HuH-7 (cell line): ENCODE results near the gene GABPA.
"Not testable (repeated sequence)": the region's sequence is repeated elsewhere in the genome, so short reads cannot be mapped to it uniquely, and the experiment has no call there.

Source experiments
- DNase-seq: peaks from one replicate; pipeline ENCODE4 v3.0.0; 2011; ENCODE audit warnings: low spot score

GABPA gene

DNA sequence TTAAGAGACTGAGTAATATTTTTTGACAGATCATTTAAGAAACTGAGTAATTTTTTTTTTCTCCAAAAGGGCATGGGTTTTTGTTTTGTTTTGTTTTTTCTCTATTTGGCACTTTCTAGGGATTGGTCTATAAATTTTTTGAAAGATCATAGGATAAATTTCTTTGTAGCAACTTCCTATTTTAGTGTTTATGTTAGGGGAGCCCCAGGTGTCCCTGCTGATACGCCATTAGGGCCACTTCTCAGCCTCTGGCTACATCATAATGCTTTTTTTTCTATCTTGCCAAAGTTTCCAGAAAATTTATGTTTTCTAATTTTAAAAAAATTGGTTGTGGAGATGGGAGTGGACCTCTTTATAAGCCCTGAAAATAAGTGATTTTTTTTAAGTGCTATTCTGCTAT lies 2.6 kb downstream of the GABPA start:
- no peak for DNase-seq

DNA sequence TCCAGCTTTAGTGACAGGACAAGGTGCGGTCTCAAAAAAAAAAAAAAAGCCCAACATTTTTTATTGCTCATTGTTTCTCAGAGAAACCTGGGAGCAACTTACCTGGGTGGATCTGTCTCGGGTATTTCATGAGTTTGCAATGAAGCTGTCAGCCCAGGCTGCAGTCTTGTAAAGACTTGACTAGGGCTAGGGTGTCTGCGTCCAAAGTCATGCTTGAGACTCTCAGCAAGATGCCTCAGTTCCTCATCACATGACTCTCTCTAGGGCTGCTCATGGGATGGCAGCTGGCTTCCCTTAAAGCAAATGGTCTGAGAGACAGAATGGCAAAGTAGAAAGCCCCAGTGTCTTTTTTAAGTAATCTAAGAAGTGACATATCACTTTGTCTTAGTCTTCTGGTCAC lies 8.1 kb downstream of the GABPA start:
- no peak for DNase-seq

DNA sequence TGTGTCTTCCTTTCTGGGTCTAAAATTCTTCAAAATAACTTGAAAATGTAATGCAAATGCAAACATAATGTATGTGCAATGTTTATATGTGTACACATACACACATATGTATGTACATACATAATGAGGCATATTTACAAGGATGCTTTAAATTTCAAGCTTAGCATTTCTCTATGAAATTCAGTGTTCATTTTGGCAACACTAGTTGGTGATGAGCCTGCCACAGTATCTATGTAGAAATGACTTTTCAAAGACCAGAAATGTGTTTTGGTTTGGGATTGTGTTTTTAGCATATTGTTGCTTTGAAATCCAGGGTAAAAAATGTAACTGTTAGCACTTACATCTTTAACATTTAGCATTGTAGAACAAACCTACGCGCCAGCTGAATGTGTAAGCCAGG lies 10.1 kb downstream of the GABPA start:
- no peak for DNase-seq

DNA sequence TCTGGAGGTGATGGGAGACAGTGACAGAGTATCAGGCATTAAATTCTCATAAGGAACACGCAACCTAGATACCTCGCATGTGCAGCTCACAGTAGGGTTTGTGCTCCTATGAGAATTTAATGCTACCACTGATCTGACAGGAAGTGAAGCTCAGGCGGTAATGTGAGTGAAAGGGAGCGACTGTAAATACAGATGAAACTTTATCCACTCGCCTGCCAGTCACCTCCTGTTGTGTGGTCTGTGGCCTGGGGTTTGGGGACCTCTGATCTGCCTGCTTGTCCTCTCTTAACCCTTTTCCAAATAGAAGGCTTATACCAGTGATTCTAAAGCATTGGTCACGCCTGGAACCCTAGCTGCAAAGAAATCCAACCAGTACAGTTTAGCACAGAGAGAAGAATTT lies 15.3 kb downstream of the GABPA start:
- DNase-seq = no peak

DNA sequence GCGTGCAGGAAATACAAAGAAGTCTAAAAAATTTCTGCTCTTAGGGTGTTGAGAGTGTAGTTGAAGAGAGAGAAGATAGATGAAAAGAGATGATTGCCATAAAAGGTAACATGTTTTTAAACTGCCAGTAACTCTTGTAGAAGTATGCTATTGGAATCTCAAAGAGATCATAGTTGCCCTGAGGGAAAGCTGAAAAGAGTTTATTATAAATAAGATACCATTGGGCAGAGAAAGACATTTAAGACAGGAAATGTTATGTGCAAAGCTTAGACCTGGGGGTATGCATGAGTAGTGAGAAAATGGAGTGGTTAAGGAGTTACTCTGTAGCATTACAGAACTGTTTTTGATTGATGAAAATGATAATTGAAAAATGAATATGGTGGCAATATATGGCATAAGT lies 17.6 kb downstream of the GABPA start:
- no peak for DNase-seq

DNA sequence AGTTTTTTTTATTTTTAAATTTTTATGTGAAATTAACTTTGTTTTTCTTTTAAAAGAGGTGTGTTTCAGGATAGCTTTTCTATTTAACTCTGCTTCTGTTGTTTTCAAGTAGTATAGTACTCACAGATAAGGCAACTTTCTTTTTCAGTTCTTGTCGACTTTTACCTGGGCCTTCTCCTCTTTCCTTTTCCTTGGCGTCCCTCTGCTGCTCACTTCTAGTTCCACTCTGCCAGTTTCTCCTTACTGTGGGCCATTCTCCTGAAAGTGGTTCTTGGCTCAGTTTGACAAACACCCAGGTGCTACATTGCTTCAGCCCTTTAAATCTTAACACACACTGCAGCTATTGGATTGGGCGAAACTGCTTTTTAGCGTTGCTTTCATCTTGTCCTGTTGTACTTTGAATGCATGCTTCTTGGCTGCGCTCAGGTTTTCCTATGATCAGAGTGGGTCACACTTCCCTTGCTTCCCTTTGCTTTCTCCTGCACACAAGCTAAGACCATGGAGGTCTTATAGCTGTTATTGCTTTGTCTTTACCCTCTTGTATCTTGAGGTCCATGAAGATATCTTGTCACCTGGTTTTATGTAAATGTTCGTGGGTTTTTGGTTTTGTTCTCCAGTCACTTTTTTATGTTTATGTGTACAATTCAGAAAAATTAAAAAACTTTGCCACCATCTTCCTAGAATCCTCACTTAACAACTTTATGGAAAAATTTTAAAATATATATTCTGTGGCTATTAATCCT lies 21.6 kb downstream of the GABPA start:
- DNase-seq = no peak

DNA sequence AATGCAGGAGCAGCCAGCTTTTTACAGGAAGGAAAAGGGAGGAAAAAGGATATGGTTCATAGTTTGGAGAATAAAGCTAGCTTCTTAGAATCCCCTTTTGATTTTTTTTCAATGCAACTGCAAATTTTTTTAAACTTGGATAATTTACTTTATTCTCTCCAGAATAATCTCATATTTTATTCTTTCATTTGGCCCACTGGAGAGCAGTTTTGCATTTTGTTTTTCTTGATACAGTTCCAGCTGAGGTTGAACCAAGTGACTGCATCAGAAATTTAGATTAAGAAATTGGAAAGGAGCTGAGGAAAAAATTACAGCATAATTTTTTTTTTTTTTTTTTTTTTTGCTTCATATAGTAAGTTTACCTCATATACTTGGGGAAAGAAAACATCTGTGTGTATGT lies 22.8 kb downstream of the GABPA start:
- DNase-seq = no peak

DNA sequence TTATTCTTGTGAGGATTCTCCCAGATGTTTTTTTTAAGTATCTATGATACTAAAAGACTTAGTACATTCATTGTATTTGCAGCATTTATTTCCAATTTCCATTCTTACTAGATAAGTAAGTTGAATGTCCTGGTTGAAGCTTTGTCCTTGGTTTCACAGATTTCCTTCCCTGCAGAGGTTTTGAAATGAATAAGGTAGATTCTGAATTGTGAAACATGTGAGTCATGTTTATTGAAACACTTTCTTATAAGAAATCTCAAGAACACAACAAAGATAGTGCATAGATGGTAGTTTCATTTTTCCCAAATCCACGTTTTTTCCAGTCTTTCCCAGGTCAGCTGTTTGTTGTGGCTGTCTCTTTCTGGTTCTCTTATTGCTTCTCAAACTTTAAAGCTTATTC lies 24.8 kb downstream of the GABPA start:
- no peak for DNase-seq

DNA sequence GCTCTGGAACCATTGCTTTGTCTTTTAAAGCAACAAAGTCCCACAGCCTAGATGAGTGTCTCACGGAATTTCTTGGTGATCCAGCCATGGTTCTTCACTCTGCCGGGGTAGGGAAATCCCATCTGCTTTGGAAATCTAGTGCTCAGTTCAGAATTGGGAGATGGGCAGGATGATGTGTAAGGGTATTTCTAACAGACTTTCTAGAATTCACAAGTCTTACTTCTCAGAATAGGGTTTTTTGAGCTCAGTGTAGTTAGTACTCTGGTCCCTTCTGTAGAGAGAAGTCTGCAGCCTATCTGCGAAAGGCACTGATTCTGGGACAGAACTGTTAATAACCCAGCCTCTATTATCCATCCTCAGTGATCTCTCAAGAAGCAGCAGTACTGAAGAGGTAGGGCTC lies 25.3 kb downstream of the GABPA start:
- no peak for DNase-seq

DNA sequence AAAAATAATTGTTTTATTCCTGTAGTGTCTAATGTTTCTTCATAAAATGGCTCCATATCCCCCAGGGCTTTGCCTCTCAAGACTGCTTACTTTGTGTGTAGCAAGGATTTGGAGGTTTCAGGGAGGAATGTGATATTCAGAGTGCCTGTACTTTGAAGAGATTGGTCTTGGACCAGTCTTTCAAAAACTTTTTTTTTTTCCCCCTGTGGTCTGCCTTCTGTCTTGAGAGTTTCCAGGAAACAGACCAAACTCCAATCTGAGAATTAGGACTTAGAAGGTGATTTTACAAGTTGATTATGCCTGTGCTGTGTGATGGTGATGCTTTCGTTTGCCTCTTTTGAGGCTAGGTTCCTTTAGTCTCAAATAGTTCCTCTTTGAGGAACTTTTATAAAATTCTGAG lies 25.9 kb downstream of the GABPA start:
- DNase-seq = no peak

DNA sequence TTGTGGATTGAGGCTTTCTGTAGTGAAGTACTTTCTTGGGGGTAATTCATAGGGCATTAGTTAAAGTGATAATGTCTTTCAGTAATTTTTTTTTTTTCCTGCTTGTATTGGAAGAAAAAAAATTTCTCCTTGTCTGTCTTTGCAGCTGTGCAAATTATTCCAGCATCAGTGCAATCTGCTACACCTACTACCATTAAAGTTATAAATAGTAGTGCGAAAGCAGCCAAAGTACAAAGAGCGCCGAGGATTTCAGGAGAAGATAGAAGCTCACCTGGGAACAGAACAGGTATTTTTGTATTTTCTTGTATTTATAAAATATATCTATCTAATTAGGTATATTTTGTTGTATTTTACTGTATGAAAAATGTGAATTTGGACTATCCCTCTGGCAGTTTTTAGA lies 29.3 kb downstream of the GABPA start:
- no peak for DNase-seq

DNA sequence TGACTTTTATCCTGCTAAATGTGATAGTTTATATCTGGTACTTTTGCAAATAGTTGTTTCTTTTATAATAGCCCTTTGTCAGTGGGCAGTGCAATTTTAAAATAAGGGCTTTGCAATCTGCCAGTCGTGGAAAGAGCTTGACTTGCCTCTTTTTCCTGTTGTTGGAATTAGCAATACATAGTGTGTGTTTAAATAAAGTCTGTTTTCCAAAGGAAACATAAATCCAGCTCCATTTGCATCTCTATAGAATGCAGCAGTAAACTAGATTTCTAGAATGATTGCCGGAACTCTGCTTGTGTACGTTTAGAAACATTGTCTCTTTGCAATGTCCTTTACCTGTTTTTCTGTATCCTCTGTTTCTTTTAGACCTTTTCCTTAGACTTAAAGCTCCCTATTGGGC lies 33.1 kb downstream of the GABPA start:
- DNase-seq = no peak

DNA sequence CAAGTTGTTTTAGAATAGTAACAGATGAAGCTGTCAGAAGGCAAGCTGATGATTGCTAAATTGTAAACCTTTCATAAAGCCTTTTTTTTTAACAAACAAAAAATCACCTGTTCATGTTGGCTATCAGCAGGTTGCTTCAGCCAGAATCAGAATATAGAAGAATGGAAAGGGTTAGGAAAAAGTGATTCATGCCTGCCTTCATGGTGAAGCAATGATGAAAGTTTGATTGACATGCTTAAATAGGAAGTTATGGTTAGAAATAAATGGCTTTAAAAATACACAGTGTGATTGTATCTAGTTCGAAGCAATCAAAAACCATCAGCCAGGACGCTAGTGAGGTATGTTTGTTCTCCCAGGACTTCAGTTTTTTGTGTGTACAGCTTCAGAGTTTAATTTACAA lies 37.9 kb downstream of the GABPA start:
- DNase-seq = no peak

DNA sequence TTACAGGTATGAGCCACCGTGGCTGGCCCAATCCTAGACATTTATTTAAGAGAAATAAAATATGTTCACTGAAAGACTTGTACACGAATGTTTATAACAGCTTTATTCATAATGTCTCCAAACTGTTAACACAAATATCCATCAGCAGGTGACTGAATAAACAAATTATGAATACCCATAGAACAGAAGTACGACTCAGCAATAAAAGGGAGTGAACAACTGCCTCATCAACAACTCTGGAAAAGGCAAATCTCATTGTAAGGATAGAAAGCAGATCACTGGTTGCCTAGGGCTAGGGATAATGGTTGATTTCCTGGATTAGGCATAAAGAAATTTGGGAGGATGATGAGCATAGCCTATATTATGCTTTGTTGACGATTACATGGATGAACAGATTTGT lies 41.7 kb downstream of the GABPA start:
- DNase-seq = no peak

DNA sequence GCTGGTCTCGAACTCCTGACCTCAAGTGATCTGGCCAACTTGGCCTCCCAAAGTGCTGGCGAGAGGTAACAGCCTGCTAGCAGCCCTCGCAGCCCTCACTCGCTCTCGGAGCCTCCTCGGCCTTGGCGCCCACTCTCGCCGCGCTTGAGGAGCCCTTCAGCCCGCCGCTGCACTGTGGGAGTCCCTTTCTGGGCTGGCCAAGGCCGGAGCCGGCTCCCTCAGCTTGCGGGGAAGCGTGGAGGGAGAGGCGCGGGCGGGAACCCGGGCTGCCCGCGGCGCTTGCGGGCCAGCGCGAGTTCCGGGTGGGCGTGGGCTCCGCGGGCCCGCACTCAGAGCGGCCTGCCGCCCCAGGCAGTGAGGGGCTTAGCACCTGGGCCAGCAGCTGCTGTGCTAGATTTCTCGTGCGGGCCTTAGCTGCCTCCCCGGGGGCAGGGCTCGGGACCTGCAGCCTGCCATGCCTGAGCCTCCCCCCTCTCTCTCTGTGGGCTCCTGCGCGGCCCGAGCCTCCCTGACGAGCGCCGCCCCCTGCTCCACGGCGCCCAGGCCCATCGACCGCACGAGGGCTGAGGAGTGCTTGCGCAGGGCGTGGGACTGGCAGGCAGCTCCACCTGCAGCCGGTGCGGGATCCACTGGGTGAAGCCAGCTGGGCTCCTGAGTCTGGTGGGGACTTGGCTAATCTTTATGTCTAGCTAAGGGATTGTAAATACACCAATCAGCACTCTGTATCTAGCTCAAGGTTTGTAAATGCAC lies 43.5 kb downstream of the GABPA start:
- DNase-seq = not testable (repeated sequence)

DNA sequence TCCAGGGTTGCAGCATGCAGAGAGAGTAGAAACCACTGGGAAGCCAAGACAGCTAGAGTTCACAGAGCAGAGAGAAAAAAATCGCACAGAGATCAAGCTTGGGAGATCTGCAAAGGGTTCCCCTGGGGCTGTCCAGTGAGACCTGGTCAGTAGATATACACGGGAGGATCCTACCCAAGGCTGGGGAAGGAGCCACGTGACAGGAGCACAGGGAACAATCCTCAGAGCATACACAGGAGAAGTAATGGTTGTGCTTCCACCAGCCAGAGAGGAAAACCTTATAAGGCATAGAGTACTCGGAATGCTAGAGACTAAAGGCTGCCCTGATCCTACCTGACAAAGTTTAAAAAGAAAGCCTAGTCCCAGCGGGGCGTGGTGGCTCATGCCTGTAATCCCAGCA lies 53.9 kb downstream of the GABPA start:
- DNase-seq = no peak

DNA sequence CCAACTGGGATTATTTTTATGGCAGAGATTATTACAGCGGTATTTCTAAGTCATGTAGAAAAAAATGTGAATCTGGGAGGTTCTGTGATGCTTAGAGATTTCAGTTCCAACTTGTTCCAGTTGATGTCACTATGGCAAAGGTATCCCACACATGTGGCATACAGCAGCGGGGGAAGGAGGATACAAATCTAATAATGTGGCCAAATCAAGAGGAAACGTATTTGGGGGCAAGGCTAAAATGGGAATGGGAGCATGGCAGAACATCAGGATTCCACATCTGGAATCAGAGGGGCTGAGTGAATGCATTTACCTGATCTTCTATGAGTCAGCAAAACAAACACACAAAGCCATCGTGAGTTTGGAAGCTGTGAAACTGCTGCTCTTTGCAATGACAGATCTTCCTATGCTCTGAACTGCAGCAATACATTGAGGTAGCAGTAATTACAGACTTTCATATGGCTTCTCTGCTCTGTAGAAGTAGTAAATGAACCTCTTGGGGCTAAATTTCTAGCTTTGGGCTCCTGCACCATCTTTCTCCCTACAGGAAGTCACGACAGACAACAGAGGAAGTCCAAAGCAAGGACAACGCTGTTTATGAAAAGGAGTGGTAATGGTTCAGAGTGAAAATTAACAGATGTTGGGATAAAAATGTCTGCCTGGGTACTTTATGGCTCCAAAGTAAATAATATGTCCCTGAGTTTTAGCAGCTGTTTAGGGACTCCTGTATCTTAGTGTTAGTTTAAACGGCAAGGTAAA lies 55.5 kb downstream of the GABPA start:
- DNase-seq = peak; percentile 12

DNA sequence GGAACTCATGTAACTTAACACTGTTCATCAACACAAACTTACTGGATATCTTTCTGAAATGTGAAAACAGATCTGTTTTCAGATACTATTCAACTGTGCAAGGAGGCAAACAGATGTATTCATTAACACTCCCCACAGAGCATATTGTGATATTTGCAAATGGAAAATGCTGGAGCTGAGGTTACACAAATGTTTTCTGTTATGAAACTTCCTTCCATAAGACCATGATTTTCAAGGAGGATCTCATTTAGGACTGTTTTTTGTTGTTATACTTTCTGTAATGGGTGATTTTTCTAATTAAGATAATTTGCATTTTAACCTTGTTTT lies 56.1 kb downstream of the GABPA start:
- no peak for DNase-seq

DNA sequence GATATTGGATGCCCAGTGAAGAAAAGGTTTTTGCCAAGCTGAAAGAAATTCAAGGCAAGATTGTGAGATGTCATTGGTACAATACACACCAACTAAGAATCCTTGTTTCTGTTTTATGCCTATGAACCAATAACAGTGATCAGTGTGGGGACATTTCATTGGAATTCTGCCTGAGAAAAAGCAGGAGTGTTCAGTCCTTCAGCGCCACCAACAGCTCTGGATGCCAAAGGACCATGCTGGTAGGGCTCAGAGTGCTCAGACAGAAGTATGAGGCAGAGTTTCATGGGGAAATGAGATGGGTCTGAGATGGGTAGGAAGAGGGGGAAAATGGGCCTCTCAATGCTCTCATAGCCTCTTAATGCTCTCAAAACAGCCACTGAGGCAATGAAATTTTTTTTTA lies 56.5 kb downstream of the GABPA start:
- DNase-seq = no peak

DNA sequence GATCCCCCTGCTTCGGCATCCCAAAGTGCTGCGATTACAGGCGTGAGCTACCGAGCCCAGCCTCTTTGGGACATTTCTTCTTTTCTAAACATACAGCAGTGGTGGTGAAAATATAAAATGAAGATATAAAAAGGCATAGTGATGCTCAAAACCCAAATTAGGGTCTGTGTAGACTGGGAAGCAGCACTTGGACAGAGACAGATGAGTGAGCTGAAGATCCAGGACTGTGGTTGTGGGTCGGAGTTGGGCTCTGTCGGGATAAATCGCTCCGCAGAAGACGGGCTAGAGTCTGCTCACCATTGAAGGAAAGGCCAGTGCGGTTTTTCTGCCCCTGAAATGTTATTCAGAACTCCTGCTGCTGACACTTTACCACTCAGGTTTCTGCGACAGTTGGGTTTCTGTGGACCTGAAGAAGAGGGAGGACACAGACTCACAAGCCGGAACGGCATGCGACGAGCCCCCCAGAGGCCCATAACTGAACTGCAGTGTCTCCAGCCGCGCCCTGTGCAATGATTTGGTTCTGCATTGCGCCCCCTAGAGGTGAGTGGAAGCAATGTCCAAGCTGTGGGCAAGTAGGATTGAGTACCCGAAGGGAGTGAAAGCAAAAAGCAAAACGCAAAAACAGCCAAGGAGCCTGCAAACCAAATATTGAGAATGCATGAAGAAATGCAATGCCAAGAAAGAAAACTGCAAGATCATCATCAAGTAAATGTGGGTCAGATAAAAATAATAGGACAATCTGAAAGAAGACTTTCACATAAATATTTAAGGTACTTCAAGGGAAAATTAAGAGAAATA lies 66.6 kb downstream of the GABPA start:
- peak; percentile 63 for DNase-seq

DNA sequence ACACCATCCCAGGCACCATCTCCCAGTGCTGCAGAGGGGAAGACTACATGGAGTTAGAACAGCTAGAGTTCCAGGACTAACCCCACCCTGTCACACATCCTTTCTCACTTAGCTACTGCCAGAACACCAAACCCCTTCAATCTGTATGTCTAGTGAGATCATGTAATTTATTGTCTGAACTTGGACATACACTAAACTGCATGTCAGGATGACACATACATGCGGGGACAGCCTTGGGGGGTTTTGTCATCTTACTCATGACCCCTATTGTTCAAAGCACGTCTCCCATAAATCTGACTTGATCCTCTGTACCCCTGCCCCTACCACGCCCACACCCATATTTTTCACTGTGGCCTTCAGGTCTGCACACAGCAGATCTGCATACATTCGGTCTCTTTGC lies 71.3 kb downstream of the GABPA start:
- DNase-seq = no peak

DNA sequence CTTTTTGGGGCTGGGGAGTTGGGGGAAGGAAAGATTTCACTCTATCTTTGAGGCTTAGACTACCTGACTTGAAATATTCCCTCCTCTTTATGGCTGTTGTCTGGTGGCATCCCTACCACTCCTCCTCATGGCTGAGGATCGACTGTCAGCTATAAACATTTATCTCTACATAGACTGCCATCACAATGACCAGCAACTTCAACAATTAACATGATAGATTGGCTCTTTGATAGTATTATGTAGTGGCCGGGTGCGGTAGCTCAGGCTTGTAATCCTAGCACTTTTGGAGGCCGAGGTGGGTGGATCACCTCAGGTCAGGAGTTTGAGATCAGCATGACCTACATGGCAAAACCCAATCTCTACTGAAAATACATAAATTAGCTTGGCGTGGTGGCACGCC lies 72.4 kb downstream of the GABPA start:
- no peak for DNase-seq

DNA sequence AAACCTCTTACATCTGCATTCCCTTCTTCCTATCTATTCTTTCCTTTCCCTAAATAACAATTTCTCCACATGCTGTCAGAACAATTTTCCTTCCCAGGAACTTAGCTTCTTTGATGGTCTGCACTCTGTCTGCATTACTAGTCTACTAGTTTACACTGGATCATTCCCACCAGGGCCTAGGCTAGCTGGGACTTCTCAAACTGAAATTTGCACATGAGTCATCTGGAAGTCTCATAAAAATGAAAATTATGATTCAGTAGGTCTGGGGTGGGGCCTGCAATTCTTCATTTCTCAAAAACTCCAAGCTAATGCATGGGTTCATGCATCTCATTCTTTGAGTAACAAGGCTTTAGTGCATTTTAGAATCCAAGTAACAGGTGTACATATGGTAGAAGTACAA lies 74.2 kb downstream of the GABPA start:
- DNase-seq = no peak
